ENCODE results near the gene DISP3.

DISP3 gene

DNA sequence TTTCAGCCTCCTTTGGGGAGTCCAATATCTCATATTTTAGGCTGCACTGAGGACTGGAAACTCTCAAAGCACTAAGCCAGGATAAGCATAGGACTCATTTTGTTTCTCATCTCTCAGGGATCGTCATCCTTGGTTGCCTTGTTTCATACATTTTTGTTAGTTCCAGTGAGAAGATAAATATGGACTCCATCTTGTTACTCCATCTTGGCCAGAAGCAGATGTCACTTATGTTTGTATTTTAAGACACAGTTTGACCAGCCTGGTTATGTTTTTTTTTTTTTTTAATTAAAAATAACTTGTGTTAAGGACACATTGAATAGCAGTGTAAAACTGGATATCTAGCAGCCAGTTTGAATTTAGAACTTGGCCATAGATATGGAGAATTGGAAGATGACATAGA lies 34.7 kb downstream of the DISP3 start:
- in situ Hi-C loops (cut with MboI; ENCODE audit: low sequenced_read_pairs) = no loop called here

DNA sequence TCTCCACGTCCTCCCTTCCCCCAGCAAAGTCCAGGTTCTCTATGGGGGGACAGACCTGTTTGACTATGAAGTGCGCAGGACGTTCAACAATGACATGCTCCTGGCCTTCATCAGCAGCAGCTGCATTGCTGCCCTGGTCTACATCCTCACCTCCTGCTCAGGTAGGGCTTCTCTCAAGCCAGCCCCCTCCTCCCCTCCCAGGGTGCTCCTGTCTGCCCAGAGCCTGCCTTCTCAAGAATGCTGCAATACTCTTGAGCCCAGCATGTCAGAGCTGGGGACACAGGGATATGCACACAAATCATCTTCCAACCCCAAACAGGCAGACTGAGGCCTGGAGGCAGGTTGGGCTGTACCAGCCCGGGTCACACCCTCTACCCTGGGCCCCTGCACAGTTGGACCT lies 35.4 kb downstream of the DISP3 start:
- in situ Hi-C loops (cut with MboI; ENCODE audit: low sequenced_read_pairs) = no loop called here

GRCh38 chr1:11515368-11516300 lies 36.7 kb downstream of the DISP3 start:
- in situ Hi-C loops (cut with MboI; ENCODE audit: low sequenced_read_pairs) = no loop called here

- in situ Hi-C loops (cut with MboI; ENCODE audit: low sequenced_read_pairs) = no loop called here
These were observed 38.1 kb downstream of the DISP3 start for GRCh38 chr1:11516961-11517635.

GRCh38 chr1:11518016-11518701 lies 39.2 kb downstream of the DISP3 start:
- in situ Hi-C loops (cut with MboI; ENCODE audit: low sequenced_read_pairs) = no loop called here

GRCh38 chr1:11518791-11519628 lies 40.1 kb downstream of the DISP3 start:
- in situ Hi-C loops (cut with MboI; ENCODE audit: low sequenced_read_pairs) = no loop called here

- in situ Hi-C loops (cut with MboI; ENCODE audit: low sequenced_read_pairs) = no loop called here
These were observed 40.7 kb downstream of the DISP3 start for GRCh38 chr1:11519629-11520031.

DNA sequence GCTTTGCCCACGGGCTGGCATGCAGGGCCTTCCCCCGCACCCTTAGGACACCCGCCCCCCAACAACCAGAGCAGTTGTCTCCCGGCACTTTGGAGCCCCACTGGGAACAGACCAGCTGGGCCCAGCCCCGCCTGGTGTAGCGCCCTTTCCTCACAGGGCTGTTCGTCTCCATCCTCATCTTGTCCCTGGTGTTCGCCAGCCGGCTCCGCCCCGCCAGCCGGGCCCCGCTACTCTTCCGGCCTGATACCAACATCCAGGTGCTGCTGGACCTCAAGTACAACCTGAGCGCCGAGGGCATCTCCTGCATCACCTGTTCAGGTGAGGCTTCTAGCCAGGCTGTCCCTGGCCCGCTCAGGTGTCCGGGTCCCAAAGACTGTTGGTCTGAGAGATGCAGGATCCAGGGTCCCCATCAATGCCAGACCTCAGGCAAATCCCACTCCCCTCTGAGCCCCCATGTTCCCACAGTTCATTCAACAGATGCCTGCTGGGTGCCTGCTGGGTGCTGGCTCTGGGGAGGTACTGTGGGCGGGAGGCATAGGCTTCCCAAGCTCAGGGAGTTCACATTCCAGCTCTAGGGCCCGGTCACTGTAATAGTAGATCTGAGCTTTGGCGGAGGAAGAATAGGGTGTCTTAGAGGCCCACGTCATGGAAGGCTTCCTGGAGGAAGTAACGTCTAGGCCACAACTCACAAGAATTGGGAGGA lies 41.7 kb downstream of the DISP3 start:
- in situ Hi-C loops (cut with MboI; ENCODE audit: low sequenced_read_pairs) = no loop called here

DNA sequence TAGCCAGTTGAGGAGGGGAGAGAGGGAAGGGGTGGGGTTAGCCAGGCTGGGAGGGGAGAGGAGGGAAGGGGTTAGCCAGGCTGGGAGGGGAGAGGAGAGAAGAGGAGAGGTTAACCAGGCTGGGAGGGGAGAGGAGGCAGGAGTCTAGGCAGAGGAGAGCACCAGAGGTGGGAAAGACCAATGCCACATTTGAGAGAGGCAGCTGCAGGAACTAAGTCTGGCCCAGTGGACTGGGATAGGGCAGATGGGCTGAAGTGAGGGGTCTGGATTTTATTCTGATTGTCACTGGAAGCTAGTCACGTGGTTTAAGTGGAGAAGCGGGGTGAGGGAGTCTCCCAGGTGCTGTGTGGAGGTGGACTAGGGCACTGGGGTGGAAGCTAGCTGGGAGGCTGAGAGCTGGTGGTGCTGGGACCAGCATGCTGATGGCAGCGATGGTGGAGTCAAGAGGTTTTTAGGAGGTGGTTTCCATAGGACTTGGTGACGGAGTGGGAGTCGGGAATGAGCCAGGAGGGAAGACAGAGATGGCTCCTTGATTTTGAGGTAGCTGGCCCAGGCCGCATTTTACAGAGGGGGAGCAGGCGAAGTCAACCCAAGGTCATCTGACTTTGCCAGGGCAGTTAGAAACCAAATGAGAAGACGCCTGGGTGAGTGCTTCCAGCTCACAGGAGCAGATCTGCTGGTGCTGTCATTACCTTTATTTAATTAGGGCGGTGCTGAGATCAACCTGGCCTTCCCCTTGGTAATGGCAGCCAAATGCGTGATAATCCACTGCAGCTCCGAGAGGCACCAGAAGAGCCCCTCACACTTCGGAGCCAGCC lies 42.8 kb downstream of the DISP3 start:
- in situ Hi-C loops (cut with MboI; ENCODE audit: low sequenced_read_pairs) = no loop called here

DNA sequence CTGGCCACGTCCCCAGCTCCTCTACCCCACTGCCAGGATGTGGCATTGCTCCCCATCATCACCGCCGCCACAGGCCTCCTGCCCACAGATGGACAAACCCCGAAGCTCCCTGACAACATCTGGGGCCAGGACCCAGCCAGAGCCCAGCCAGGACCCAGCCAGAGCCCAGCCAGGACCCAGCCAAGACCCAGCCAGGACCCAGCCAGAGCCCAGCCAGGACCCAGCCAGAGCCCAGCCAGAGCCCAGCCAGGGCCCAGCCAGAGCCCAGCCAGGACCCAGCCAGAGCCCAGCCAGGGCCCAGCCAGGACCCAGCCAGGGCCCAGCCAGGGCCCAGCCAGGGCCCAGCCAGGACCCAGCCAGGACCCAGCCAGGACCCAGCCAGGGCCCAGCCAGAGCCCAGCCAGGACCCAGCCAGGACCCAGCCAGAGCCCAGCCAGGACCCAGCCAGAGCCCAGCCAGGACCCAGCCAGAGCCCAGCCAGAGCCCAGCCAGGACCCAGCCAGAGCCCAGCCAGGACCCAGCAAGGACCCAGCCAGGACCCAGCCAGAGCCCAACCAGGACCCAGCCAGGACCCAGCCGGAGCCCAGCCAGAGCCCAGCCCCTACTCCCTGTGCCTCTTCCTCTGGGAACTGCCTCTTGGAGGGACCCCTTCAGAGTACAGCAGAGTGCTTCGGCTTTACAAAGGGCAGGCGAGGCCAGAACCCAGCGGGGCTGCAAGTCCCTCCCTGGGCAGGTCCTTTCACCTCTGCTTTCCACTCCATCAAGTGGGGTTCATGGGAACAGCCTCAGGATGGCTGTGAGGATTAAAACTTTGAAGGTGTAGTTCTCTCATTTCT lies 43.7 kb downstream of the DISP3 start:
- in situ Hi-C loops (cut with MboI; ENCODE audit: low sequenced_read_pairs) = no loop called here

DNA sequence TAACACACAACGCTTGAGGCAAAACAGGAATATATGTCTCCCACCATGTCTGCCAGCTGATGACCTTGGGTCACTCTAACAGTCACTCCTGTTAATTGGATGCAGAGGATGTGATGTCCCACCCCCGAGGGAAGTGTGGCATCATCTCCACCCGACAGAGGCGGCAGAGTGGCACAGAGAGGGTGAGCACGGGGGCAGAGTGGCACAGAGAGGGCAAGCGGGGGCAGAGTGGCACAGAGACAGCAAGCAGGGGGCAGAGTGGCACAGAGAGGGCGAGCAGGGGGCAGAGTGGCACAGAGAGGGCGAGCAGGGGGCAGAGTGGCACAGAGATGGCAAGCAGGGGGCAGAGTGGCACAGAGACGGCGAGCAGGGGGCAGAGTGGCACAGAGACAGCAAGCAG lies 44.3 kb downstream of the DISP3 start:
- in situ Hi-C loops (cut with MboI; ENCODE audit: low sequenced_read_pairs) = no loop called here

DNA sequence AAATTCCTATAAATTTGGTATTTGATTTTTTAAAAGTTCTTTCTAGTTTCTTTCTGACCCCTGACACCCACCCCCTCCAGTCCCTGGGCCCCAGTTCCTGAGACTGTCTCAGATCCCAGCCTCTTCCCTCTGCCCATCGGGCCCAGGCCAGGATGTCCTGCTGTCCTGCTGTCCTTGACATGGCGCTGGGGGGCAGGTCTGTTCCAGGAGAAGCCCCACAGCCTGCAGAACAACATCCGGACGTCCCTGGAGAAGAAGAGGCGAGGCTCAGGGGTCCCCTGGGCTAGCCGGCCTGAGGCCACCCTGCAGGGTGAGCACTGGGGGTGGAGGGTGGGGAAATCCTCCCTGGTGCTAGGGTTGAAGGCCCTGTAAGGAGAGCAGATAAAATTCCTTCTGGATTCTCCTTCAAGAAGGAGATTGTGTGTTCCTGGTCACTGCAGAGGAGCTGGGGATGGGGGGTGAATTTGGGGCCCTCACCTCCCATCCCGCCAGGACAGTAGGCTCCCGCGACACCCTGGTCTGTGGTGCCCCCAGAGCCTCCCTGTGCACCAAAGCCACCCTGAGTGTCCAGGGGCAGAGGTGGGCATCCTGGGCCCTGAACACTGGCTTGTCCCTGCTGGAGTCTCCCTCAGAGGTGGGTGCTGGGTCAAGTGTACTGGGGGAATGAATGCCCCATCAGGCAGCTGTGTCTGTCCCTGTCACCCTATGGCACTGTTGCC lies 45.0 kb downstream of the DISP3 start:
- in situ Hi-C loops (cut with MboI; ENCODE audit: low sequenced_read_pairs) = no loop called here

DNA sequence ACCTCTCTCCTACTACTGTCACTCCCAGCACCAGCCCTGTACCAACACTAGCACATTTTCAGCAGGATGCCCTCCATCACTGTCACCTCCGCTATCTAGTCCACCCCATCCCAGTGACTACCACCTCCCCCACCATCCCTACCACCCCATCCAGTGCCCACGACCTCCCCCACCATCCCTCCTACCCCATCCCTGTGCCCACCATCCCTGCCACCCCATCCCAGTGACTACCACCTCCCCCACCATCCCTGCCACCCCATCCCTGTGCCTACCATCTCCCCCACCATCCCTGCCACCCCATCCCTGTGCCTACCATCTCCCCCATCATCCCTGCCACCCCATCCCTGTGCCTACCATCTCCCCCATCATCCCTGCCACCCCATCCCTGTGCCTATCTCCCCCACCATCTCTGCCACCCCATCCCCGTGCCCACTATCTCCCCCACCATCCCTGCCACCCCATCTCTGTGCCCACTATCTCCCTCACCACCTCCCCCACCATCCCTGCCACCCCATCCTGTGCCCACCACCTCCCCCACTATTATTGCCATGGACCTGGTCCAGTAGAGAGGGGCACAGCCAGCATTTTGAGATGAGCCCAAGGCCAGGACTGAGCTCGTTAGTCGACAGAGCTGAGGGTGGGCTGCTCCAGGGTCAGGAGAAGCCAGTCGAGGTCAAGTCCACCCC lies 45.7 kb downstream of the DISP3 start:
- in situ Hi-C loops (cut with MboI; ENCODE audit: low sequenced_read_pairs) = no loop called here

GRCh38 chr1:11525151-11525505 lies 46.2 kb downstream of the DISP3 start:
- in situ Hi-C loops (cut with MboI; ENCODE audit: low sequenced_read_pairs) = no loop called here

DNA sequence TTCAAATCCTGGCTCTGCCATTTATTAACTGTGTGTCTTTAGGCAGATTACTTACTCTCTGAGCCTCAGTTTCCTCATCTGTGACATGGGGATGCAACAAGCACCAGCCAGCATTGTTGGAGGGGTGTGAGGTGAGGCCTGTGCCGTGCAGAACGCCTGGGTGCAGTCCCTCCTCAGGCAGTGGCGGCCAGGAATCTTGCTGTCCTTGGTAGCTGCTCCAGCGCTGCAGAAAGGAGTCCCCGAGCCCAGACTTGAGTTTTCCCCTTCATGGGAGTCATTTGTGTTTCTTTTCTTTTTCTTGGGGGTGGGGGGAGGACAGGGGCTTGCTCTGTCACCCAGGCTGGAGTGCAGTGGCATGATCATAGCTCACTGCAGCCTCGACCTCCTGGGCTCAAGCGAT lies 46.6 kb downstream of the DISP3 start:
- in situ Hi-C loops (cut with MboI; ENCODE audit: low sequenced_read_pairs) = no loop called here

DNA sequence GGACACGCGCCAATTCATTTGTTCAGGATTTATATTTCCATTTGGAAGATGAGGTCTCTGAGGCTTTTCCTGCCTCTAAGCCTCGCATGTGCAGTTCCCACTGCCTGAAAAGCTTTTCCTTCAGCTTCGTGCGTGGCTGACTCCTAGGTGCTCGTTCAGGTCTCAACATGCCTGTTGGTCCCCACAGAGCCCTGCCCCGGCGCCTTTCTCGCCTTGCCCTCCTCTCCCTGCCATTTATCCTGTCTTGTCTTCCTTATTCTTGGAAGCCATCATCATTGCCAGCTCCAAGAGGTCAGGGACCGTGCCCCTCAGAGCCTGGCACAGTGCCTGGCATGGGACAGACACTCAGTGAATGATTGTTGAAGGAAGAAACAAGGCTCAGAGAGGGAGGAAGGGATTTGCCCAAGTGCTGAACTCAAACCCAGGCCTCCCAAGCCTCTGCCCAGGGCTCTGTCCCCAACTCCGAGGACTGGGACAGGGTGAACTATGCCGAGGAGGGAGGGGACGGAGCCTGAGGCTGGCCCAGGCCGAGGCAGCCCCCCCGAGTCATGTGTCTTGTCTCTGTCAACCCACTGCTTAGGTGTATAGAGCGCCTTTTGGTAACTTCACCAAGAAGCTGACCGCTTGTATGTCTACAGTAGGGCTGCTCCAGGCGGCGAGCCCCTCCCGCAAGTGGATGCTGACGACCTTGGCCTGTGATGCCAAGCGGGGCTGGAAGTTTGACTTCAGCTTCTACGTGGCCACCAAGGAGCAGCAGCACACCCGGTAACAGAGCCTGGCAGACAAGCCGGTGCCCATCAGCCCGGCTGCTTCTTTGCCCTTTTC lies 47.3 kb downstream of the DISP3 start:
- in situ Hi-C loops (cut with MboI; ENCODE audit: low sequenced_read_pairs) = no loop called here
